D721Med (cell line): ENCODE data around the gene DNAJC12.

Source experiments
- DNase-seq: peaks from one replicate; pipeline ENCODE4 v3.0.0; 2011; ENCODE audit warnings: low spot score; ENCODE audit not compliant: insufficient read length
- FAIRE-seq: peaks from 2 replicates; lab custom pipeline; 2011; peaks lifted over from hg19 to GRCh38; lab: Jason Lieb, UNC
- TF ChIP-seq, protein P1 (sequence below): IDR thresholded peaks from 2 replicates; pipeline ENCODE4 v1.5.1; 2012; ENCODE audit warnings: mild to moderate bottlenecking, control low read depth; ENCODE audit not compliant: insufficient read depth; ENCODE audit errors: missing control alignments

The DNAJC12 gene

DNA sequence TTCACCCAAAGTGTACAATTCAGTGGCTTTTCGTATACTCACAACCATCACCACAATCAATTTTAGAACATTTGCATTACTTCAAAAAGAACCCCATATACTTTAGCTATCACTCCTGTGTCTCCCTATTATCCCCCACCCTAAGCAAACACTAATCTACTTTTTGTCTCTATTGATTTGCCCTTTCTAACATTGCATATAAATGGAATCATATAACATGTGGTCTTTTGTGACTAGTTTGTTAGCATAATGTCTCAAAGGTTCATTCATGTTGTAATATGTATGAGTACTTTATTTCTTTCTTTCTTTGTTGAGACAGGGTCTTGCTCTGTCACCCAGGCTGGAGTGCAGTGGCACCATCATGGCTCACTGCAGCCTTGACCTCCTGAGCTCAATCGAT, 21.0 kb upstream of the DNAJC12 start:
- TF ChIP-seq, protein P1, sequence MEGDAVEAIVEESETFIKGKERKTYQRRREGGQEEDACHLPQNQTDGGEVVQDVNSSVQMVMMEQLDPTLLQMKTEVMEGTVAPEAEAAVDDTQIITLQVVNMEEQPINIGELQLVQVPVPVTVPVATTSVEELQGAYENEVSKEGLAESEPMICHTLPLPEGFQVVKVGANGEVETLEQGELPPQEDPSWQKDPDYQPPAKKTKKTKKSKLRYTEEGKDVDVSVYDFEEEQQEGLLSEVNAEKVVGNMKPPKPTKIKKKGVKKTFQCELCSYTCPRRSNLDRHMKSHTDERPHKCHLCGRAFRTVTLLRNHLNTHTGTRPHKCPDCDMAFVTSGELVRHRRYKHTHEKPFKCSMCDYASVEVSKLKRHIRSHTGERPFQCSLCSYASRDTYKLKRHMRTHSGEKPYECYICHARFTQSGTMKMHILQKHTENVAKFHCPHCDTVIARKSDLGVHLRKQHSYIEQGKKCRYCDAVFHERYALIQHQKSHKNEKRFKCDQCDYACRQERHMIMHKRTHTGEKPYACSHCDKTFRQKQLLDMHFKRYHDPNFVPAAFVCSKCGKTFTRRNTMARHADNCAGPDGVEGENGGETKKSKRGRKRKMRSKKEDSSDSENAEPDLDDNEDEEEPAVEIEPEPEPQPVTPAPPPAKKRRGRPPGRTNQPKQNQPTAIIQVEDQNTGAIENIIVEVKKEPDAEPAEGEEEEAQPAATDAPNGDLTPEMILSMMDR, result no peak
- FAIRE-seq, result no peak

DNA sequence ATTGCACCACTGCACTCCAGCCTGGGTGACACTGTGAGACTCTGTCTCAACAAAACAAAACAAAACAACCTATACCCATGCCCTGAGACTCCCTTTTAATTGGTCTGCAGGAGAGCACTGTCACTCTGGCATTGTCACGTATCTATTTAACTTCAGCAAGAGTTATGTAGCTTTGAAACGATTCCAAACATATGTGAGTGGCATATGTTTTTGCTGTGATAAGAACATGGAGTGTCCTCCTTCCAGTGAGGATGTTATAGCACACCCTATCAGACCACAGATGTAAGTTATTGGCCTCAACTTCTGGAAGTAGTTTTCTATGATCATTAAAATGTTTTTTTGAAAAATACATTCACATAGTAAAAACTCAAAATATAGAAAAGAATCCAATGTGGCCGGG, 15.5 kb upstream of the DNAJC12 start:
- no peak for FAIRE-seq
- TF ChIP-seq, protein P1, result no peak
- DNase-seq, result no peak

More for the DNA sequence above, 21.0 kb upstream of the DNAJC12 start:
- DNase-seq, result no peak

DNA sequence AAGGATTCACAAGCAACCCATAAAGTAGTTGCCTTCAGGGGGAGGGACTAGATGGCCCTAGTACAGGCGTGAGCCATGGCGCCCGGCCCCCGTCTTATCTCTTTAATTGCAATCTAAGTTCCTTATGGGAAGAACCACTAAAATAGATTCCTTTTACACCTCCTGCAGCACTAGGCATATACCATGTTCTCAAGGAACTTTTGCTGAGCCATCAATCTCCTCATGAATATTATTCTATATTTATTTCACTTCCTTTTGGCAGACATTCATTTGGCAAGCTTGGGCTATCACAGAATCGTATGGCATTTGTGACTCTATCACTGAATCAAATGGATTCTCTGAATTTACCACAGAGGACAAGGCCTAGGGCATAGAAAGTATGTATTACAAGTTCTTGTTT, 14.8 kb upstream of the DNAJC12 start:
- TF ChIP-seq, protein P1, result no peak
- DNase-seq, result no peak
- no peak for FAIRE-seq

DNA sequence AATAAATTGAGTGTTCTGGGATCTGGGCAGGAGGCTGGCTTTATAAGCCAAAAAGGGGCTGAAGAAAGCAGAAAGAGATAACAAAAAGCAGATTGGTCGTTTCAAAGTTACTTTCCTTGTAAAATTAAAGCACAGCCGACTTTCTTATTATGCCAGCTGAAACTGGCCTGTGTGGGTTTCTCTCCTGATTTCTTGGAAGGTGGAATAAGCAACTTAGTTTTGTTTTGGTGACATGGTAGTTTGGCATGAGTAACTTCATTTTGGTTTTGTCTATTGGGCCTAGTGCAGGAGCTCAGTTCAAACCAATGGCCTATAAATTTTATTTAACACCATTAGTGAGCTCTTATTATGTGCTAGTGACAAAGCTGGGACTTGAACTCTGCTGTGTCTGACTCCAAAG, 13.2 kb upstream of the DNAJC12 start:
- TF ChIP-seq, protein P1, result no peak
- FAIRE-seq, result no peak
- no peak for DNase-seq

DNA sequence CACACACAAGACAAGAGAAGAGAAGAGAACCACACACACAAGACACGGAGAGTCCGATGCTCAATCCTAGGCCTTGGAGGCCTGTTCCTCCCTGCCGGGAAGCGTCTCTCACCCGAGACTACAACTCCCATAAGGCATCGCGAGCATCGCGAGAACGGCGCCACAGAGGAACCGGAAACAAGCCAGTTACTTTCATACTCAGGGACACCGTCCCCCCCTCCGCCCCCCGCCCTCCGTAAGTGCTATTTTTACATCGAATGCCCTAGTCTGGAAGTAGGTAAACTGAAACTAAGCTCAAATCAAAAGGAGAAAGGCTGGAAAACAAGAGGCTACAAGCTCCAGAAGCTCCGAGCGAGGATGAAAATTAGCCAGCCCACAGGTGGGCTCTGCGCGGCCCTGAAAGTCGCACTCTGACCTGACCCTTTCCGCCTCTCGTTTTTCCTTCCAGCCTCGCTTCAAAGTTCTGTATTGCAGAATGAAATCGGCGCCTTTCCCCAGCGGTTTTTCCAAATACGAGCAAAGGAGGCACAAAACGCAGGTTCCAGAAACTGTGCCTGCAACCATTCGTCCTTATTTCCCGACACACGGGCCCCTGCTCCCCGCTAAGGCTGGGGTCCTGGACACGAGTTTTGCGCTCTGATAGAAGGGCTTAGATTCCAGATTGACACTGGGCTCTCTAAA, 11.5 kb upstream of the DNAJC12 start:
- TF ChIP-seq, protein P1, result no peak
- FAIRE-seq (peak; percentile 53), DNase-seq (peak; percentile 75)

DNA sequence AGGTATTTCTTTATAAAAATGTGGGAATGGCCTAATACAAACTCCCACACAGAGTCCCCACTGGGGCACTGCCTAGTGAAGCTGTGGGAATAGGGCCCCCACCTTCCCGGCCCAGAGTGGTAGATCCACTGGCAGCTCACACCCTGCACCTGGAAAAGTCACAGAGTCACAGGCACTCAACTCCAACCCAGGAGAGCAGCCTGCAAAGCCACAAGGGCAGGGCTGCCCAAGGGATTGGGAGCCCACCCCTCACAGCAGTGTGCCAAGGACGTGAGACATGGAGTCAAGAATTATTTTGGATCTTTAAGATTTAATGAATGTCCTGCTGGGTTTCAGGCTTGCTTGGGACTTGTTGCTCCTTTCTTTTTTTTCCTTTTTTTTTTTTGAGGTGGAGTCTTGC, 5.3 kb upstream of the DNAJC12 start:
- FAIRE-seq (no peak), DNase-seq (no peak)
- TF ChIP-seq, protein P1, result no peak

DNA sequence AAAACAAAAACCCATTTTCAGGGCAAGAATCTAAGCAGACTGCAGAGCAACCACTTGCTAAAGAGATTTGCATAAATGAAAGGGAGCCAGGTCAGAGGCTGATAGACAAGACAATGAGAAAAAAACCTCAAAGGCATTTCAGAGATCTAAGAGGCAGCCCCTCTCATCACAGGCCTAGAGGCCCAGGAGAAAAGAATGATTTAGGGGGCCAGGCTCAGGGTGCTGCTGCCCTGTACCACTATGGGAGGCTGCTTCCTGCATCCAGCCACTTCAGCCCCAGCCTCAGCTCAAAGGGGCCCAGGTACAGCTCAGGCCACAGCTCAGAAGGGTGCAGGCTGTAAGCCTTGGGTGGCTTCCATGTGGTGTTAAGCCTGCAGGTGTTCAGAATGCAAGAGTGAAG, 3.7 kb upstream of the DNAJC12 start:
- TF ChIP-seq, protein P1, result no peak
- FAIRE-seq, result no peak

More for the DNA sequence above, 3.7 kb upstream of the DNAJC12 start:
- DNase-seq, result no peak
